Activated CD8-positive, alpha-beta memory T cell treated with anti-CD3 and anti-CD28 coated beads, Interleukin-2, amount 10 ng/mL, durations not matched to agents 7 days and 5 days (primary cell): ENCODE results near the gene IRAK1BP1. TPM values are rescaled to one million over a fixed set of nuclear protein-coding genes. Genes with fewer than 3 reads are reported as not detected.
"Not testable (repeated sequence)": the region's sequence is repeated elsewhere in the genome, so short reads cannot be mapped to it uniquely, and the experiment has no call there.

Experiments
- ATAC-seq: fragments of 150-1000 bp; cut with Tn5 transposase; one replicate; pipeline ENCODE4 v1.10.0; 2021; ENCODE audit warnings: moderate library complexity
- CTCF ChIA-PET: fragments of 350-600 bp; sonication (Branson Sonifier 250); formaldehyde crosslinking; loops from one replicate; lab custom pipeline; 2021; ENCODE audit warnings: antibody characterized with exemption; lab: Charles Lee
- DNase-seq: peaks from one replicate; pipeline ENCODE4 v3.0.0-alpha.2; 2020
- H3K27ac Mint-ChIP-seq: one replicate; pipeline ENCODE4 v1.8.0; 2021; ENCODE audit warnings: mild to moderate bottlenecking, mixed read lengths
- H3K27me3 Mint-ChIP-seq: one replicate; pipeline ENCODE4 v1.8.0; 2021; ENCODE audit warnings: mixed read lengths
- H3K36me3 Mint-ChIP-seq: one replicate; pipeline ENCODE4 v1.8.0; 2021; ENCODE audit warnings: mild to moderate bottlenecking, mixed read lengths
- H3K4me1 Mint-ChIP-seq: one replicate; pipeline ENCODE4 v1.8.0; 2021; ENCODE audit warnings: mixed read lengths
- H3K4me3 Mint-ChIP-seq: one replicate; pipeline ENCODE4 v1.8.0; 2021; ENCODE audit warnings: mild to moderate bottlenecking, moderate library complexity, mixed read lengths
- H3K9me3 Mint-ChIP-seq: one replicate; pipeline ENCODE4 v1.8.0; 2022; ENCODE audit warnings: low read depth, mixed read lengths
- total RNA-seq, 2 experiments: library from RNA; stranded (reverse); gene quantifications; one replicate each; pipeline ENCODE4 v1.2.3, GENCODE V29; 2021

IRAK1BP1 gene
- total RNA-seq, 2 experiments from 2014 or later: 2.6 to 3.0 TPM

DNA sequence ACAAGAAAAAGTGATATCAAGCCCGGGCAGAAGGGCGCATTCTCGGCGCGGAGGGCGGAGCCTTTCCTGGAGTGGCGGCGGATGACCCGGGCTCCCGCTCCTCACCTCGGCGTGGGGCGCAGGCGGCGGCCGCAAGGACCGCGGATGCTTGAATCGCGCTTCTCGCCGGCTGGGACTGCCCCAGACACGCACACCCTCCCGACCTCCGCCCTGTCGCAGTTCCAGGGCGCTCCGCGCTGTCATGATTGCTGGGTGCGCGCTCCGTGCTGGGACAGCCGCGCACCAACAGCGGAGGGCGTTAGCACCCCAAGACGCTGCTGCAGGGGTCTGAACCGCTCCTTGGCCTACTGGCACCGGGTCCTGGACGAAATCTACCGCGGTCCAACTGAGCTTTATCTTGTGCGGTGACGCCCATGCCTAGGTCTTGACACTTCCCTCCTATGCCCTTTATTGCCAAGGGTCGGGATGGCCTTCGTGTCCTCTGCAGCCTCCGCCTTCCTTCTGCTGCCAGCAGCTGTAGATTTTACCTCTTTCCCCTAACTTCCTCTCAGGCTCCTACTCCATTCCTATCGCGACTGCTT, 43.3 kb downstream of the IRAK1BP1 start:
- no peak overlapping the region for H3K27ac Mint-ChIP-seq
- H3K36me3 Mint-ChIP-seq: peaks cover 5% of the 10 kb centered on the region
- peak overlapping the region; percentile 61 for H3K4me3 Mint-ChIP-seq
- ATAC-seq (peak; percentile 85), DNase-seq (peak; percentile 49)
- no peaks in the 10 kb centered on the region for H3K9me3 Mint-ChIP-seq
- H3K27me3 Mint-ChIP-seq: peaks cover 27% of the 10 kb centered on the region
- H3K4me1 Mint-ChIP-seq: peaks cover 15% of the 10 kb centered on the region
- CTCF ChIA-PET: no interaction called here

DNA sequence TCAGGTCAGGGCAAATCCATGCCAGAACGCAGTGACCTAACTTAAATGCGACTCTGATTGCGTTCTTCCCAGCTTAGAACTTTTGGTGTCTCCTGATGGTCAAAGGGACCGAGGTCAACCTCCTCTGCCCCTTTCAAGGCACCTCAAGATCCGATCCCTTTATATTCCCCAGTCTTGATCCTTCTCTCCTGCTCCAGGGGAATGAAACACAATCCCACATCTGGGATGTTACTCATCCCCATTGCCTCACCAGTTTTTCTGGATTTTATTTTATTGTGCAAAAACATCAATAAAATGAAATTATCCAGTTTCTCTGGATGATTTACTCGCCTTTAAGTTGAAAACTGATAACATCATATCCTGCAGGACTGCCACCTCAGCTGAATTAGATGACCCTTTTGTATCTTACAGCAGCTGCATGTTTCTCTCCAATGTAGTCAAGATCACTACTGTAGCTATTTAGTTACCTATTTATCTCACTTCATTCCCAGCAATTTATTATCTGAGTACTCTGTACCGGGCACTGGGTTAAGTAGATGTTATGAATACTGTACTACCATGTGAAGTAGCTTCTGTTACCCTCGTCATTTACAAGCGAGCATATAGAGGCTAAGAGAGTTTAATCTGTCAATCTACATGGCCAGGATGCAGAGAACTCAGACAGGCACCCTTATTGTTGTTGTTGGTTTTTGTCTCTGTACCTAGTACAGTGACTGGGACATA, 44.0 kb downstream of the IRAK1BP1 start:
- H3K4me3 Mint-ChIP-seq: peak overlapping the region; percentile 61
- peaks cover 15% of the 10 kb centered on the region for H3K4me1 Mint-ChIP-seq
- no peak for ATAC-seq
- no peak overlapping the region for H3K27ac Mint-ChIP-seq
- peaks cover 5% of the 10 kb centered on the region for H3K36me3 Mint-ChIP-seq
- no peaks in the 10 kb centered on the region for H3K9me3 Mint-ChIP-seq
- CTCF ChIA-PET: no interaction called here
- no peak for DNase-seq
- peaks cover 27% of the 10 kb centered on the region for H3K27me3 Mint-ChIP-seq

- Mint-ChIP-seq H3K4me1 (peaks cover 4% of the 10 kb centered on the region), H3K27ac (no peak overlapping the region), H3K27me3 (peaks cover 7% of the 10 kb centered on the region), H3K36me3 (peaks cover 6% of the 10 kb centered on the region), H3K9me3 (peaks cover 19% of the 10 kb centered on the region), H3K4me3 (no peak overlapping the region)
- ATAC-seq (no peak), DNase-seq (no peak)
- CTCF ChIA-PET: no interaction called here
Observed at GRCh38 chr6:78916411-78916810, 49.1 kb downstream of the IRAK1BP1 start.

GRCh38 chr6:78917788-78918187, 50.4 kb downstream of the IRAK1BP1 start:
- H3K9me3 Mint-ChIP-seq: peaks cover 22% of the 10 kb centered on the region
- peaks cover 4% of the 10 kb centered on the region for H3K4me1 Mint-ChIP-seq
- CTCF ChIA-PET: no interaction called here
- H3K27me3 Mint-ChIP-seq: no peaks in the 10 kb centered on the region
- H3K27ac Mint-ChIP-seq: no peak overlapping the region
- ATAC-seq (no peak), DNase-seq (no peak)
- H3K4me3 Mint-ChIP-seq: no peak overlapping the region
- H3K36me3 Mint-ChIP-seq: peaks cover 6% of the 10 kb centered on the region

GRCh38 chr6:78921168-78921567, 53.8 kb downstream of the IRAK1BP1 start:
- H3K4me3 Mint-ChIP-seq, H3K27me3 Mint-ChIP-seq, CTCF ChIA-PET, H3K36me3 Mint-ChIP-seq, H3K27ac Mint-ChIP-seq, H3K4me1 Mint-ChIP-seq, ATAC-seq, DNase-seq: not testable (repeated sequence)
- H3K9me3 Mint-ChIP-seq: peaks cover 22% of the 10 kb centered on the region

DNA sequence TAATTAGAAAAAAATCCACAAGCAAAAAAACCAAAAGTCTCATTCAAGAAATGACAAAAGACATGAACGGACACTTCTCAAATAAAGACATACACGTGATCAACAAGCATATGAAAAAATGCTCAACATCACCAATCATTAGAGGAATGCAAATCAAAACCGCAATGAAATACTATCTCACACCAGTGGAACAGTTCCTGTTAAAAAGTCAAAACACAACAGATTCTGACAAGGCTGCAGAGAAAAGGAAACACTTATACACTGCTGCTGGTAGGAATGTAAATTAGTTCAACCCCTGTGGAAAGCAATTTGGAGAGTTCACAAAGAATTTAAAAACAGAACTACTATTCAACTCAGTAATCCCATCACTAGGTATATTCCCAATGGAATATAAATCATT, 58.0 kb downstream of the IRAK1BP1 start:
- no peak overlapping the region for H3K4me3 Mint-ChIP-seq
- ATAC-seq: no peak
- no peak overlapping the region for H3K27ac Mint-ChIP-seq

DNA sequence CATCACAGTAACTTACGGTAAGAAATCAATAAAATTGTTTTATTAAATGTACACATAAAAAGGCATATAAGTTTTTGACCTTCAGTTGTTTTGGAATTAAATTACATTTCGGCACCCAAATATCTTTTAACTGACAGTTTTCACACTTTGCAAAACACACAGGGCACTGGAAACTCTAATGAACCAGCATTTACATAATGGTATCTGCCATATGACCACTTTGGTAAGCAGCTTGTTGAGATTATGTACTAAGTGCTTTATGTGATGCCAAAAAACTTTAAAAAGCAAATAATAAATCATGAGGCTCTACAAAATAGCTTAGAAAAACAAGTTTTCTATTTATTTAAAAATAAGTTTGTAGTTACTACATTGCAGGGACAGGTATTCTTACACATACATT, 68.2 kb downstream of the IRAK1BP1 start:
- Mint-ChIP-seq H3K36me3 (peaks cover 20% of the 10 kb centered on the region), H3K27ac (no peak overlapping the region), H3K9me3 (peaks cover 2% of the 10 kb centered on the region), H3K4me3 (no peak overlapping the region), H3K4me1 (no peaks in the 10 kb centered on the region), H3K27me3 (no peaks in the 10 kb centered on the region)
- DNase-seq (no peak), ATAC-seq (no peak)
- CTCF ChIA-PET: no interaction called here

More for the DNA sequence above, 58.0 kb downstream of the IRAK1BP1 start:
- Mint-ChIP-seq H3K36me3 (no peaks in the 10 kb centered on the region), H3K9me3 (peaks cover 7% of the 10 kb centered on the region), H3K4me1 (no peaks in the 10 kb centered on the region), H3K27me3 (peaks cover 10% of the 10 kb centered on the region)
- no peak for DNase-seq
- CTCF ChIA-PET: no interaction called here

DNA sequence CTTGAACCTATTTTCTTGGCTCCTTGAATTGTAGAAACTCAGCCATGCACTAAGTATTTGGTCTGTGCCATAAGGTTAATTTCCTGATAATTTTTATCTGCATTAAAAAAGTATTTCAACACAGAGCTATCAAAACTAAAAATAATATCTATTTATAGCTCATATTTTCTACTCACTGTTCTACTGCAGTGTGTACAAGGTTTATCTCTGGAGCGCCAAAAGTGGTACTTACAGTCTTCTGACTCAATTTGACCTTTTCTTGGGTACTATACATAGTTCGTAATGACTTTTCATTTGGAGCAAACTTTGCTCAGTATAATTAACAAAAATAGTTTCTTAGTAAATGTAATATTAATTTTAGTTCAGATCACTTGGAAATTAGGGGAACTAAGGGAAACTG, 69.2 kb downstream of the IRAK1BP1 start:
- Mint-ChIP-seq H3K27ac (no peak overlapping the region), H3K27me3 (no peaks in the 10 kb centered on the region), H3K36me3 (peaks cover 28% of the 10 kb centered on the region), H3K4me3 (no peak overlapping the region), H3K4me1 (no peaks in the 10 kb centered on the region), H3K9me3 (peaks cover 2% of the 10 kb centered on the region)
- no peak for ATAC-seq
- DNase-seq: no peak
- CTCF ChIA-PET: no interaction called here

DNA sequence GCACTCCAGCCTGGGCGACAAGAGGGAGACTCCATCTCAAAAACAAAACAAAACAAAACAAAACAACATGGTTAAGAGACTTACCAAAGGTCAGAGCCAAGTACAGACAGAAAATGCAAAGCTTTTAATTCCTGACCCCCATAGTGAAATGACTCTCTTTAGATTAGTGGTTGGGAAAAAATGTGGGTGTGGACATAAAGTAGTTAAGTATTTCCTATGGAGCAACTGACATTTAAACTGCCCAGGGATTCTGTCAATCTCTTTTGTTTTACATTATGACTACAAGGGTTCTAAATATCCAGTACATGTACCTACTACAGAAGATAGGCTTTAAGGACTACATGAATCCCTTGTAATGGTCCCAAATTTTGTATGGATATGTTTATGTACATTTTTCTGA, 75.1 kb downstream of the IRAK1BP1 start:
- Mint-ChIP-seq H3K27me3 (no peaks in the 10 kb centered on the region), H3K4me1 (no peaks in the 10 kb centered on the region), H3K36me3 (peaks cover 56% of the 10 kb centered on the region), H3K9me3 (no peaks in the 10 kb centered on the region), H3K27ac (no peak overlapping the region), H3K4me3 (no peak overlapping the region)
- ATAC-seq: no peak
- no peak for DNase-seq
- CTCF ChIA-PET: no interaction called here

DNA sequence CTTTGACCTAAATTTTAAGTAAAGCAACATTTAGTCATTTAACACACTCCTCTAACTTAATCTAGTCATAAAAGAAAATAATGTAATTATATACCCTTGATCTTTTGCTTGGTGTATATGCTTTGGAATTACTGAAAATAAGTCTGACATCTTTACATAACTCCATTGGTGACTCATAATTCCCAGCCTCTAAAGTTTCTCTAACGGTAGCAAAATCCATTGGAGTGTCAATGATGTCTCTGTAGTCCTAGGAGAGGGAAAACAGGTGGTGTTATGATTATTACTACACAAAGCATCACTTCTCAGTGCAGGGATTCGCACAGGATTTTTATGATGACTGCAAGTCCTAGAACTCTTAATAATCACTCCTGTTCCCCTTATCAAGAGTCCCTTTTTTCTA, 80.2 kb downstream of the IRAK1BP1 start:
- ATAC-seq (no peak), DNase-seq (no peak)
- Mint-ChIP-seq H3K27ac (no peak overlapping the region), H3K9me3 (peaks cover 15% of the 10 kb centered on the region), H3K27me3 (no peaks in the 10 kb centered on the region), H3K4me1 (no peaks in the 10 kb centered on the region), H3K36me3 (peaks cover 74% of the 10 kb centered on the region), H3K4me3 (no peak overlapping the region)
- CTCF ChIA-PET: no interaction called here

- ATAC-seq: no peak
- DNase-seq: no peak
- no peaks in the 10 kb centered on the region for H3K4me1 Mint-ChIP-seq
- H3K27me3 Mint-ChIP-seq: no peaks in the 10 kb centered on the region
- CTCF ChIA-PET: no interaction called here
- peaks cover 78% of the 10 kb centered on the region for H3K36me3 Mint-ChIP-seq
- H3K27ac Mint-ChIP-seq: no peak overlapping the region
- peaks cover 17% of the 10 kb centered on the region for H3K9me3 Mint-ChIP-seq
- H3K4me3 Mint-ChIP-seq: no peak overlapping the region
Observed at GRCh38 chr6:78947962-78948361, 80.6 kb downstream of the IRAK1BP1 start.

DNA sequence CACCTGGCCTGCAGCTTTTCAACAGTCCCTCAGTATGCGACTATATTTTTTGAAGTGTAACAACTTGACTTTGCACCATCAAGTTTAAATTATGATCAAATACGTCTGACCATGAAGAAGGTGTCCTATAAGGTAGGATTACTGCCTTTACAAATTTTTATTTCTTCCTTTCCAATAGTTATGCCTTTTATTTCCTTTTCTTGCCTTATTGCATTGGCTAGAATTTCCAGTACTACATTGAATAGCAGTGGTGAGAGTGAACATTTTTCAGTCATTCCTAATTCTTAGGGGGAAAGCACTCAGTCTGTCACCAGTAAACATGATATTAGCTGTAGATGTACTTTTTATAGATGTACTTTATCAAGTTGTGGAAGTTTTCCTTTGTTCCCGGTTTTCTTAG, 81.4 kb downstream of the IRAK1BP1 start:
- peaks cover 80% of the 10 kb centered on the region for H3K36me3 Mint-ChIP-seq
- H3K27ac Mint-ChIP-seq: no peak overlapping the region
- H3K4me3 Mint-ChIP-seq: no peak overlapping the region
- CTCF ChIA-PET: no interaction called here
- no peak for DNase-seq
- no peak for ATAC-seq
- H3K4me1 Mint-ChIP-seq: no peaks in the 10 kb centered on the region
- peaks cover 17% of the 10 kb centered on the region for H3K9me3 Mint-ChIP-seq
- H3K27me3 Mint-ChIP-seq: no peaks in the 10 kb centered on the region

DNA sequence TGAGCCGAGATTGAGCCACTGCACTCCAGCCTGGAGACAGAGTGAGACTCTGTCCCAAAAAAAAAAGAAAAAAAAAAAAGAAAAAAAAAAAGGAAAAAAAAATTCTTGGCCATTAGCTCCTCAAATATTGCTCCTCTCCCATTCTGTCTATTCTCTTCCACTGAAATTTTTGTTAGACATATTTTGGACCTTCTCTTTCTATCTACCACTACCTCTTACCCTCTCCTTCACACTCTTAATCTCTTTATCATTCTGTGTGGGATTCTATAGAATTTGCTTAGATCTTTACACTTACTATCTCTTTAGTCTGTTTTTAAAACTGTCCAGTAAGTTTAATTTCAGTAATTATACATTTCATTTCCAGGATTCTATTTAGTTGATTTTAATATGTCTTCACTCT, 85.0 kb downstream of the IRAK1BP1 start:
- Mint-ChIP-seq H3K27ac (no peak overlapping the region), H3K4me1 (no peaks in the 10 kb centered on the region), H3K27me3 (no peaks in the 10 kb centered on the region), H3K4me3 (no peak overlapping the region), H3K9me3 (peaks cover 17% of the 10 kb centered on the region), H3K36me3 (peaks cover 79% of the 10 kb centered on the region)
- ATAC-seq: no peak
- CTCF ChIA-PET: no interaction called here
- DNase-seq: no peak
